HS-5 (cell line): Measurements from ENCODE around the gene SLC38A7.
A peak's percentile ranks its signal among the peaks of the same experiment; 100 is the strongest.

Source experiments
- DNase-seq: peaks from one replicate; pipeline ENCODE4 v3.0.0-alpha.2; 2012; ENCODE audit warnings: low read depth

SLC38A7 gene

GRCh38 chr16:58635502-58635901, 49.1 kb downstream of the SLC38A7 start:
- DNase-seq, result no peak

GRCh38 chr16:58634265-58634802, 50.2 kb downstream of the SLC38A7 start:
- no peak for DNase-seq

GRCh38 chr16:58629733-58630640, 54.6 kb downstream of the SLC38A7 start, which contains the start of gene CNOT1:
Gene CNOT1, minus strand, starts transcription at chr16:58629826. Its CDS starts 30,489 bp downstream, at chr16:58599337.
- DNase-seq, result peak; percentile 98

GRCh38 chr16:58628845-58629732, 55.5 kb downstream of the SLC38A7 start:
- DNase-seq, result no peak

- DNase-seq, result no peak
Measured at GRCh38 chr16:58624209-58624608, 60.4 kb downstream of the SLC38A7 start.

GRCh38 chr16:58620396-58620795, 64.2 kb downstream of the SLC38A7 start:
- no peak for DNase-seq

GRCh38 chr16:58615280-58615679, 69.3 kb downstream of the SLC38A7 start:
- DNase-seq, result no peak
